HUES6 (cell line): ENCODE measurements around the gene CARF.

ENCODE experiments used
- H3K27ac ChIP-seq: 2 replicates; pipeline ENCODE4 v1.7.0; 2013; ENCODE audit warnings: low read depth, mild to moderate bottlenecking, low read length, inconsistent platforms
- H3K27me3 ChIP-seq: 2 replicates; pipeline ENCODE4 v1.6.1; 2013; ENCODE audit warnings: low read length; ENCODE audit not compliant: control insufficient read depth, insufficient read depth
- H3K36me3 ChIP-seq: 2 replicates; pipeline ENCODE4 v1.6.1; 2013; ENCODE audit warnings: low read length; ENCODE audit not compliant: control insufficient read depth, insufficient read depth
- H3K4me1 ChIP-seq: 2 replicates; pipeline ENCODE4 v1.6.1; 2013; ENCODE audit warnings: low read length; ENCODE audit not compliant: control insufficient read depth, insufficient read depth
- H3K4me3 ChIP-seq: 2 replicates; pipeline ENCODE4 v1.5.1; 2013; ENCODE audit warnings: low read depth, low read length
- H3K9ac ChIP-seq: one replicate; pipeline ENCODE4 v1.6.1; 2013; ENCODE audit warnings: mild to moderate bottlenecking, low read length
- H3K9me3 ChIP-seq: 2 replicates; pipeline ENCODE4 v1.6.1; 2013; ENCODE audit warnings: low read depth, low read length; ENCODE audit not compliant: control insufficient read depth, insufficient read depth

CARF gene

GRCh38 chr2:203019142-203019541, 107.1 kb downstream of the CARF start:
- no peak overlapping the region for H3K9ac ChIP-seq

GRCh38 chr2:203021991-203022390, 109.9 kb downstream of the CARF start:
- Histone ChIP-seq H3K27ac (no peak overlapping the region), H3K4me1 (no peaks in the 10 kb centered on the region), H3K36me3 (no peaks in the 10 kb centered on the region), H3K9ac (no peak overlapping the region), H3K27me3 (no peaks in the 10 kb centered on the region), H3K9me3 (no peaks in the 10 kb centered on the region), H3K4me3 (no peak overlapping the region)

More at GRCh38 chr2:203019142-203019541, 107.1 kb downstream of the CARF start:
- no peak overlapping the region for H3K27ac ChIP-seq
- no peaks in the 10 kb centered on the region for H3K4me1 ChIP-seq
- no peaks in the 10 kb centered on the region for H3K36me3 ChIP-seq
- H3K27me3 ChIP-seq = no peaks in the 10 kb centered on the region
- no peaks in the 10 kb centered on the region for H3K9me3 ChIP-seq
- H3K4me3 ChIP-seq = no peak overlapping the region

GRCh38 chr2:203022751-203023150, 110.7 kb downstream of the CARF start:
- Histone ChIP-seq H3K4me3 (no peak overlapping the region), H3K36me3 (no peaks in the 10 kb centered on the region), H3K9ac (no peak overlapping the region), H3K9me3 (no peaks in the 10 kb centered on the region), H3K4me1 (no peaks in the 10 kb centered on the region), H3K27me3 (no peaks in the 10 kb centered on the region), H3K27ac (no peak overlapping the region)

- no peak overlapping the region for H3K4me3 ChIP-seq
- no peaks in the 10 kb centered on the region for H3K36me3 ChIP-seq
- H3K4me1 ChIP-seq = no peaks in the 10 kb centered on the region
- H3K27ac ChIP-seq = no peak overlapping the region
- H3K9ac ChIP-seq = no peak overlapping the region
- H3K27me3 ChIP-seq = no peaks in the 10 kb centered on the region
- no peaks in the 10 kb centered on the region for H3K9me3 ChIP-seq
Measured at GRCh38 chr2:203025592-203025991, 113.5 kb downstream of the CARF start.

GRCh38 chr2:203030545-203030944, 118.5 kb downstream of the CARF start:
- Histone ChIP-seq H3K4me3 (no peak overlapping the region), H3K9me3 (no peaks in the 10 kb centered on the region), H3K36me3 (no peaks in the 10 kb centered on the region), H3K27me3 (no peaks in the 10 kb centered on the region), H3K4me1 (no peaks in the 10 kb centered on the region), H3K27ac (no peak overlapping the region), H3K9ac (no peak overlapping the region)

GRCh38 chr2:203030991-203031390, 118.9 kb downstream of the CARF start:
- H3K36me3 ChIP-seq = no peaks in the 10 kb centered on the region
- H3K4me3 ChIP-seq = no peak overlapping the region
- no peaks in the 10 kb centered on the region for H3K4me1 ChIP-seq
- no peaks in the 10 kb centered on the region for H3K9me3 ChIP-seq
- H3K9ac ChIP-seq = no peak overlapping the region
- H3K27me3 ChIP-seq = no peaks in the 10 kb centered on the region
- H3K27ac ChIP-seq = no peak overlapping the region

- Histone ChIP-seq H3K4me1 (no peaks in the 10 kb centered on the region), H3K4me3 (no peak overlapping the region), H3K9ac (no peak overlapping the region), H3K27me3 (no peaks in the 10 kb centered on the region), H3K36me3 (no peaks in the 10 kb centered on the region), H3K9me3 (no peaks in the 10 kb centered on the region), H3K27ac (no peak overlapping the region)
Measured at GRCh38 chr2:203033395-203033794, 121.3 kb downstream of the CARF start.

GRCh38 chr2:203035879-203036470, 123.9 kb downstream of the CARF start:
- H3K4me3 ChIP-seq = no peak overlapping the region
- H3K27ac ChIP-seq = no peak overlapping the region
- no peaks in the 10 kb centered on the region for H3K27me3 ChIP-seq
- no peak overlapping the region for H3K9ac ChIP-seq
- H3K4me1 ChIP-seq = no peaks in the 10 kb centered on the region
- no peaks in the 10 kb centered on the region for H3K36me3 ChIP-seq
- H3K9me3 ChIP-seq = no peaks in the 10 kb centered on the region
